Breast epithelium (tissue), 4 donors: ENCODE results near the gene SPTSSA. TPM values are rescaled to one million over a fixed set of nuclear protein-coding genes. Genes with fewer than 3 reads are reported as not detected.

Experiments
- DNase-seq, 2 donors: peaks; one replicate each; pipeline ENCODE4 v3.0.0-alpha.2; 2019; ENCODE audit warnings: low spot score in 2 of 2
- H3K27ac ChIP-seq, 2 donors: fragments of 200-600 bp; sonication (generic) in 1 of 2; one replicate each; pipeline ENCODE4 v1.5.1; 2016 to 2019; ENCODE audit warnings: mild to moderate bottlenecking in 1 of 2
- H3K27me3 ChIP-seq, 2 donors: fragments of 200-600 bp; sonication (generic) in 1 of 2; one replicate each; pipeline versions ENCODE4 v1.5.1 to v1.6.0; 2017 to 2019; ENCODE audit warnings: control low read depth in 1 of 2, mild to moderate bottlenecking in 1 of 2
- H3K36me3 ChIP-seq: fragments of 200-600 bp; one replicate; pipeline ENCODE4 v1.5.1; 2019
- H3K4me1 ChIP-seq, 2 donors: fragments of 200-600 bp; sonication (generic); one replicate each; pipeline ENCODE4 v1.5.1; 2016 to 2019; ENCODE audit warnings: control low read depth in 1 of 2
- H3K4me3 ChIP-seq, 3 donors: fragments of 200-600 bp; sonication (generic); 1 replicate in 2 of 3; 2 replicates in 1 of 3; pipeline ENCODE4 v1.5.1; 2016 to 2019; ENCODE audit warnings: mild to moderate bottlenecking in 3 of 3, moderate library complexity in 2 of 3
- H3K9me3 ChIP-seq, 2 donors: fragments of 200-600 bp; sonication (generic) in 1 of 2; one replicate each; pipeline ENCODE4 v1.5.1; 2016 to 2019; ENCODE audit warnings: control low read depth in 1 of 2
- CTCF ChIP-seq, 3 donors: fragments of 450-650 bp; IDR thresholded peaks; one replicate each; pipeline ENCODE4 v1.5.1; 2016 to 2017; ENCODE audit warnings: antibody characterized with exemption in 3 of 3, mild to moderate bottlenecking in 3 of 3, moderate library complexity in 3 of 3
- POLR2A ChIP-seq: fragments of 450-650 bp; IDR thresholded peaks from one replicate; pipeline ENCODE4 v1.6.1; 2016; ENCODE audit warnings: antibody characterized with exemption, mild to moderate bottlenecking, moderate library complexity
- POLR2AphosphoS5 ChIP-seq, 3 donors: sonication (generic); formaldehyde crosslinking; IDR thresholded peaks; one replicate each; pipeline ENCODE4 v1.6.1; 2017; ENCODE audit warnings: antibody characterized with exemption in 3 of 3
- intact Hi-C: fragments of 100-400 bp; cut with DNase I; formaldehyde crosslinking; loops from one replicate; pipeline ENCODE4 v1.15.1; 2023; ENCODE audit warnings: low total_unique reads
- total RNA-seq, 3 donors: library from RNA; depleted of rRNA; stranded (reverse); fragments of >200 nt; gene quantifications; one replicate each; pipeline ENCODE4 v1.1.0, GENCODE V29; 2016

Gene SPTSSA
- total RNA-seq, 3 donors from 2014 or later, result 17.1 to 67.0 (median 38.0) TPM

DNA sequence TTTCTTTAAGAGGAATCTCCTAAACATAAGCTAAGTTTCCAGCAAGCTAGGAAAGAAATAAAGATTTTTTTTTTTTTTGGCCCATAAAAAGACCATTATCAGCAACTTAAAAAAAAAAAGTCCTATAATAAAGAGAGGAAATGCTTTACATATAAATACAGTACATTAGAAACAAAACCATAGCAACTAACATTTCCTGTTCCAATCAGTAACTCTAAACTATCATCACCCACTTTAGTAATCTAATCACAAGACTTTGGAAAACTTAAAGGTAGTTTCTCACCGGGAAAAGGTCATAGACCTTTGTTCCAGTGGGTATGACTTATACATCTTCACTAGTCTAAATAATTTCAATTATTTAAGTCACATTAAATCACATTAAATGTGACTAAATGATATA is 11.1 kb downstream of the SPTSSA start:
- DNase-seq, result no peak
- H3K36me3 ChIP-seq, result no peaks in the 10 kb centered on the region
- H3K4me3 ChIP-seq, result no peak overlapping the region
- no peak overlapping the region for H3K27ac ChIP-seq
- no peaks in the 10 kb centered on the region for H3K27me3 ChIP-seq
- peaks cover 0 to 7% of the 10 kb centered on the region in 2 donors for H3K4me1 ChIP-seq
- TF ChIP-seq CTCF (IDR thresholded peaks at IDR 0.05) (no peak), POLR2AphosphoS5 (IDR thresholded peaks at IDR 0.05) (no peak), POLR2A (no peak)
- no peaks in the 10 kb centered on the region for H3K9me3 ChIP-seq
- intact Hi-C loops, result no loop called here

DNA sequence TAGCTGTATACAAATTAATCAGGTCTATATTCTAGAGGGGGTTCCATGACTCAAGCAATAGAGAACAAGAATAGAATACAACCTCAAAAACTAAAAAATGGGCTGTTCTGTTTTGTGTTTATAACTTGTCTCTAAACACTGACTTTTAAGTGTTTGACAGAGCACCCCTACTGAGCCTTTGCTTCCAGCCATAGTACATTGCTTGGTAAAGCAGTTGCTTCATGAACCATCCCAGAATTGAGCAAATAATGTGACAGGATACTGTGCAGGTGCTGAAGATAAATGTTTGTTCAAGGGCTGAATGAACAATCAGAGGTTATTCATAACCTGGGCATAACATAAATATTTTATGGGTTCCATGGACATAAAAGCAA is 11.5 kb downstream of the SPTSSA start:
- TF ChIP-seq POLR2A, result no peak
- Histone ChIP-seq H3K9me3 (no peaks in the 10 kb centered on the region), H3K4me1 (peaks cover 0 to 7% of the 10 kb centered on the region in 2 donors), H3K4me3 (no peak overlapping the region), H3K27me3 (no peaks in the 10 kb centered on the region), H3K36me3 (no peaks in the 10 kb centered on the region), H3K27ac (no peak overlapping the region)
- DNase-seq, result no peak
- intact Hi-C loops, result no loop called here

GRCh38 chr14:34449819-34450541 is 12.1 kb downstream of the SPTSSA start:
- H3K4me3 ChIP-seq, result no peak overlapping the region
- no peak overlapping the region for H3K27ac ChIP-seq
- DNase-seq, result no peak
- H3K9me3 ChIP-seq, result no peaks in the 10 kb centered on the region
- intact Hi-C loops, result no loop called here
- H3K4me1 ChIP-seq, result peaks cover 0 to 7% of the 10 kb centered on the region in 2 donors
- no peaks in the 10 kb centered on the region for H3K36me3 ChIP-seq
- TF ChIP-seq POLR2A (no peak), POLR2AphosphoS5 (IDR thresholded peaks at IDR 0.05) (no peak), CTCF (IDR thresholded peaks at IDR 0.05) (no peak)
- H3K27me3 ChIP-seq, result no peaks in the 10 kb centered on the region

DNA sequence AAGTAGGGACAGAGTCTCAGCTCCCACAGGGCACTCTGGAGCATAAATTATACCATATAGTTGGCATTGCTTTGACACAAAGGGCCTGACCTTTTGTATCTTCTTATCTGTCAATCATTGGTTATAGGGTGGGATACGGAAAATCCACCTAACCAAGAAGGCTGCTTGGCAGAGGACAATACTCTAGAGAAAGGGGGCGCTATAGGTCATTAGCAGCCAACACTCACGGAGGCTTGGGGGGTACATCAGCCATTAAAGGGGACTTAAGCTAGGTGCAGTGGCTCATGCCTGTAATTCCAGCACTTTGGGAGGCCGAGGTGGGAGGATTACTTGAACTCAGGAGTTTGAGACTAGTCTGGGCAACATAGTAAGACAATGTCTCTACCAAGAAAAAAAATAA is 22.9 kb downstream of the SPTSSA start:
- no peak overlapping the region for H3K27ac ChIP-seq
- TF ChIP-seq CTCF (IDR thresholded peaks at IDR 0.05) (no peak), POLR2A (no peak), POLR2AphosphoS5 (IDR thresholded peaks at IDR 0.05) (no peak)
- intact Hi-C loops, result no loop called here
- H3K36me3 ChIP-seq, result no peaks in the 10 kb centered on the region
- DNase-seq, result no peak
- no peaks in the 10 kb centered on the region for H3K9me3 ChIP-seq
- H3K4me3 ChIP-seq, result no peak overlapping the region
- no peaks in the 10 kb centered on the region for H3K27me3 ChIP-seq
- H3K4me1 ChIP-seq, result no peaks in the 10 kb centered on the region

DNA sequence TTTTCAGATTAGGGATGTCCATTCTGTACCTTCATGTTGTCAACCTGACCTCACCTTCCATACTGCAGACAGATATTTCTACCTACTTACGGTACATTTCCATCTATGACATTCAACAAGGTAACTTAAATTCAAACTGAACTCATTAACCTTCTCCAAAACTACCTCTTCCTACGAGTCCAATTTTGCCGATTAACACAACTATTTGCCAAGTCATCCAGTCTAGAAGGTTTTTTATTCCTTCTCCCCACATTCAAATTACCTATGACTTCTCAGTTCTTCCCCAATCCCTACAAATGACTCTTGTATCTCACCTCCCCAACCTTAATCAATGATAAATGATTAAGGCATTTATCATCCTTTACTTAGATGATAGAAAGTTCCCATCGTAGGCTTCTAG is 23.6 kb downstream of the SPTSSA start:
- Histone ChIP-seq H3K4me1 (no peaks in the 10 kb centered on the region), H3K9me3 (no peaks in the 10 kb centered on the region), H3K27ac (no peak overlapping the region), H3K4me3 (no peak overlapping the region), H3K36me3 (no peaks in the 10 kb centered on the region), H3K27me3 (no peaks in the 10 kb centered on the region)
- no peak for DNase-seq
- intact Hi-C loops, result no loop called here
- TF ChIP-seq POLR2A, result no peak
- TF ChIP-seq POLR2AphosphoS5 (IDR thresholded peaks at IDR 0.05), result no peak
- TF ChIP-seq CTCF (IDR thresholded peaks at IDR 0.05), result no peak

- H3K9me3 ChIP-seq, result no peaks in the 10 kb centered on the region
- H3K4me3 ChIP-seq, result no peak overlapping the region
- H3K36me3 ChIP-seq, result no peaks in the 10 kb centered on the region
- H3K4me1 ChIP-seq, result no peaks in the 10 kb centered on the region
- intact Hi-C loops, result no loop called here
- no peak overlapping the region for H3K27ac ChIP-seq
- TF ChIP-seq POLR2AphosphoS5 (IDR thresholded peaks at IDR 0.05), result no peak
- TF ChIP-seq CTCF (IDR thresholded peaks at IDR 0.05), result no peak
- no peak for TF ChIP-seq POLR2A
- DNase-seq, result no peak
- no peaks in the 10 kb centered on the region for H3K27me3 ChIP-seq
Observed at GRCh38 chr14:34437729-34438080, 24.3 kb downstream of the SPTSSA start.
